Brain pericyte (primary cell): ENCODE measurements around the gene ANKRD26.
"Not testable (repeated sequence)": the region's sequence is repeated elsewhere in the genome, so short reads cannot be mapped to it uniquely, and the experiment has no call there.

Experiments used
- DNase-seq: peaks from one replicate; pipeline ENCODE4 v3.0.0-alpha.2; 2012; ENCODE audit warnings: low read depth, low spot score

Gene ANKRD26

DNA sequence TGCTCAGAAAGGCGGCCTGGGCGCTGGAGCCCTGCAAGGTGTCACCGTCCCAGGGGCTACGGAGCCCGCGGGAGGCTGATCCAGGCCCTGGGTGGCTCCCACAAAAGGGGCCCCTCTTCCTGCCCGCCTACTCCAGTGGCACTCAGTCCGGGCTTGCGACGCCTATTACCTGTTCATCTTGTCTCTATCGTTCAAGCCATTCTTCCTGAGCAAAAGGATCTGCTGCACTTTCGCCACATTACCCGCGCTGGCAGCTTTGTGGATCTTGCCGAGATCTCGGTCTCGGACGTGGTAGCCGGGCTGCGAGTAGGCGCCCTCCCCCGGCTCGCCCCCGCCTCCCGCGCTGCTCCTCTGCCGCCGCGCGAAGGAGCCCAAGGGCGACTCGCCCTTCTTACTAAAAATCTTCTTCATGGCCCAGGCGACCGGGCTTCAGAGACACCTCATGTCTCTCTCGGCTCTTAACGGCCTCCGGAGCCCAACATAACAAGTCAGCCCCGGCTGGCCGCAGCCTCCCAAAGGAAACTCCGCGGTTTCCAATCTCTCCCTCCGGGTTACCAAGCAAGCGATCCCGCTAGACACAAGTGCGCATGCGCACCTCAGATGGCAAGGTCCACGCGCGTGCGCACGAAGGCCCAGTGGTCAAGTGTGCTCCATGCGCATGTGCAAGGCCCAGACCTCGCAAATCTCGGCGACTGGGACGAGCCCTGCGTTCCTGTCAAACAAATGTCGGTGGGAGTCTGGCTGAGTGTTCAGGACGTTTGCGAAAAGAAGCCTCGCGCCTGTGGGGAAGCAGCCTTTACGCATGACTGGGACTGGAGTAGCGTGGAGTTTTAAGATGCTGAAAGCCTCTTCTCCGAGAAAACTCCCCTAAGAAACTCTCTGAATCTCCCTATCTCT is at the start of gene ANKRD26:
Gene ANKRD26 (minus strand): TSS at position 579 of the 897 bp plus-strand sequence. CDS start 168 bp downstream, at position 411.
- DNase-seq = peak; percentile 95

DNA sequence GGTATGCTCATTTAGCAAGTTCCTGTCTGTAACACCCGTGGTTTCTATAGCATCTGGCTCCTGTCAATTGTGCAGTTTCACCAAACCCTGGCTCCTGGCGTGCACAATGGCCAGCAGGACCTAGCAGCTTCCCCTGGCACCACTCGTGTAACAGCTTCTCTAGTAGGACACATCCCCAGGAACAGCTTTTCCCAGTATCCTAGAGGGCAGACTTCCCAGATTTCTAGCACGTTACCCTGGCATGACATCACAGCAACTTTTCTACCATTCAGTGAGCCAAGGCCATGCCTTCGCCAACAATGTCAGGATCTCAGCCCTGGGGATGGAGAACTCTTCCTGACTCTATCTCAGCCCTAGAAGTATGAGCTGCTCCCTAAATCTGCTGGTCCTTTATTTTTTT is 47.4 kb upstream of the ANKRD26 start:
- no peak for DNase-seq

DNA sequence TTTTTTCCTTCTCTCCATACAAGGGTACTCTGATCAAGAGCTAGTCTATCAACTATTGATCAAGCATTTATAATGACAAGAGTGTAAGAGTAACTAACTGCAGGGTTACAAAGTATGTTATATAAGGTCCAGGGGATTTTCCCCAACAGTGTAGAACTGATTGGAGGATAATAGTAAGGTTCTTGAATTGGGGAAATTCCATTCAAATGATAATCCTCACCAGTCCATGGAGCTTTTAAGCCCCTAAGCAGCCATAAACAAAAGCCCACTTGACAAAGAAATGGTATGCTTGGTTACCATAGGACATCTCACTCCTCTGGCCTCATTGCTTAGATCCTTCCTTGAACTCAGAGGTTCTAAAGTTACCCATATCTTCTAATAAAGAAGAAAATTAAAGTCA is 45.6 kb upstream of the ANKRD26 start:
- no peak for DNase-seq

DNA sequence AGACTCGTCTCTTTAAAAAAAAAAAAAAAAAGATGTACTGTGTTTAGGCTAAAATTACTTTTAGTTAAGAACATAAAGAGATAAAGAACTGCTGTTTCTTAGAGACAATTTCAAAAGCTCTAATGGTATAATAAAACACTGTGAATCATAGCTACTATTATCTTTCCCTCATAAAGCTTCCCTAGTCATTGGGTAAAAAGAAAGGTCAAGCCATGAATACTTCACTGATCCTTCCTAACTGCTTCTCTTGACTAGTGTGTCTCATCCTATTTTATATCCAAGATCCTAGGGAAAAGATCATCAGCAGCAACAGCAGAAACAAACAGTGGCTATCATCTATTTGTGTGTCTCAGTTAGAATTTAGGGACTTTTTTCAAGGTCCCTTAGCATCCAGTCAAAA is 43.4 kb upstream of the ANKRD26 start:
- no peak for DNase-seq

DNA sequence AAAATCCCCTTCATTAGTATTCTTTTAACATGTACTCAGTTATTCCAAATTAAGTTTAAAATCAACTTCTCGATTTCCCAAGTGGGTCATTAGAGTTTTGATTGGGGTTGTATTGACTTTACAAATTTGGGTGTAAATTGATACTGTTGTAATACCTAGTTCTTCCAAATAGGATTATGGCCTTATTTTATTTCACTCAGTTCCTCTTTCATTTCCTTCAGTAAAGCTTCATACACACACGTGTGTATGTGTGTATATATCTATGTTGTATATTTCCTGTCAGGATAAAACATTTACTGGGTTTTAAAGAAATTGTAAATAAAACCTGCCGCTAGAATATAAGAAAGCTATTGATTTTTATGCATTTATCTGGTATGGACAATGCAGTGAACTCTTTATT is 38.0 kb upstream of the ANKRD26 start:
- no peak for DNase-seq

DNA sequence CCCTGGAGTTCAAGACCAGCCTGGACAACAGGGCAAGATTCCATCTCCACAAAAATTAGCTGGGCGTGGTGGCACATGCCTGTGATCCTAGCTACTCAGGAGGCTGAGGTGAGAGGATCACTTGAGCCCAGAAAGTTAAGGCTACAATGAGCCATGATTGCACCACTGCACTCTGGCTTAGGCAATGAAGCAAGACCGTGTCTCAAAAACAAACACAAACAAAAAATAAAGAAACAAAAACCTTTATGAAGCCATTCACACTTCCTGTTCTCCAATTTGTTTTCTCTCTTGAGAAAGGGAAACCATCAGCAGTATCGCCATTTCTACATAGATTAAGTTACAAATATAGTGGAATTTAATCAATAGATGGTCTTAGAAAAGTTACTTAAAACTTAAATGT is 34.1 kb upstream of the ANKRD26 start:
- no peak for DNase-seq

DNA sequence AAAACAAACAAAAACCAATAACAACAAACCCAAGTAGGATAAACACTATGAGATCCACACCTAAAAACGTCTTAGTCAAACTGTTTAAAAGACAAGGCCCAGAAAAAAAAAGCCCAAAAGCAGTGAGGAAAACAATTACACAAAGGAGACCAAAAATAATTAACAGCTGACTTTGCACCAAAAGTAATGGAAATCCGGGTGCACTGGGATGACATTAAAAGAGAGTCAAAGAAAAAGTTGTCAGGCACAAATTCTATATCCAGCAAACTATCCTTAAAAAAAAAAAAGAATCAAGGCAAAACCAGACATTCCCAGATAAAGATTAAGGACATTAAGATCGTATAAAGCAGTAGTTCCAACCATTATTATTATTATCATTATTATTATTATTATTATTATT is 7.9 kb upstream of the ANKRD26 start:
- DNase-seq = no peak

DNA sequence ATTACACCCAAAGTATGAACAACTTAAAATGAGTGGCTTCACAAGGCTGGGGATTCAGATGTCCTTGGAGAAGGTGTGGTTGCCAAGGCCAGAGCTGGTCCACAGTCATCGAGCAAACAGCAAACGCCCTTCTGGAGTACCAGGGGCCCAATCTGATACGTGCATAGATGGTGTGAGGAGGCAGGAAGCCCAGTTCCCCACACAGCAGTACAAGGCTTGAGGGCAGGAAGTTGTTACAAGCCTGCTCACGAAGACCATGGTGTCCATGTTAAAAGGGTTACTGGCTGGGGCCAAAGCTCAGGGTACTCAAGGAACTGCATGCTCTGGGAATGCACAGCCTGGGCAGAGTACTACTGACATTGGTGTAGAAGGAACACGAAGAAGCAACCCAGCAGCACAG is 4.6 kb upstream of the ANKRD26 start:
- no peak for DNase-seq

DNA sequence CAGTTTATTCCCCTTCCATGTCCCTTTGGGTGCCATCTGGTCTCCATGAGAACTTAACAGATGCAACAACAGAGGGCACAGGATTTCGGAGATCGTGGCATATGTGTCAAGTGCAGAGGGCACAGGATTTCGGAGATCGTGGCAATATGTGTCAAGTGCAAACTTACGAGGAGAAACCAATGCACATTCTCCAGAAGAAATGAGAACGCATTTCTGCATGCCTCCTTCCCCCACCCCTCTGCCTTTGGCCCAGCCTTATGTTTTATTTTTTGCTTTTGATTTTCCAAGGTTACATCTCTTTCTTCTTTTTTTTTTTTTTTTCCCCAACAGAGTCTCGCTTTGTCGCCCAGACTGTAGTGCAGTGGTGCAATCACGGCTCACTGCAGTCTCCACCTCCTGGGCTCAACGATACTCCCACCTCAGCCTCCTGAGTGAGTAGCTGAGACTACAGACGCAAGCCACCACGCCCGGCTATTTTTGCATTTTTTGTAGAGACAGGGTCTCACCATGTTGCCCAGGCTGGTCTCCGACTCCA is 586 bp upstream of the ANKRD26 start:
- no peak for DNase-seq

DNA sequence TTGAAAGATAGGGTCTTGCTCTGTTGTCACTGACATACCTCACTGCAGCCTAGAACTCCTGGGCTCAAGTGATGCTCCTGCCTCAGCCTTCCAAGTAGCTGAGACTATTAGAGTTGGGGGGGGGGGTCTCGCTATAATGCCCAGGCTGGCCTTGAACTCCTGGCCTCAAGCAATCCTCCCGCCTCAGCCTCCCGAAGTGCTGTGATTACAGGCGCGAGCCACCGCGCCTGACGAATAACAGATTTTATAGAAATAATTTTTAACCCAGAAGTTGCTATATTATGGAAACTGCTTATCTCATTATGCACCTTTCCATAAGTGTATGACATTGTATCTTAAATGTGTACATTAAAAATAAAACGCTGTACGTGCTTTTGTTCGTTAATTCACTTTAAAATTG is 846 bp downstream of the ANKRD26 start:
- no peak for DNase-seq

DNA sequence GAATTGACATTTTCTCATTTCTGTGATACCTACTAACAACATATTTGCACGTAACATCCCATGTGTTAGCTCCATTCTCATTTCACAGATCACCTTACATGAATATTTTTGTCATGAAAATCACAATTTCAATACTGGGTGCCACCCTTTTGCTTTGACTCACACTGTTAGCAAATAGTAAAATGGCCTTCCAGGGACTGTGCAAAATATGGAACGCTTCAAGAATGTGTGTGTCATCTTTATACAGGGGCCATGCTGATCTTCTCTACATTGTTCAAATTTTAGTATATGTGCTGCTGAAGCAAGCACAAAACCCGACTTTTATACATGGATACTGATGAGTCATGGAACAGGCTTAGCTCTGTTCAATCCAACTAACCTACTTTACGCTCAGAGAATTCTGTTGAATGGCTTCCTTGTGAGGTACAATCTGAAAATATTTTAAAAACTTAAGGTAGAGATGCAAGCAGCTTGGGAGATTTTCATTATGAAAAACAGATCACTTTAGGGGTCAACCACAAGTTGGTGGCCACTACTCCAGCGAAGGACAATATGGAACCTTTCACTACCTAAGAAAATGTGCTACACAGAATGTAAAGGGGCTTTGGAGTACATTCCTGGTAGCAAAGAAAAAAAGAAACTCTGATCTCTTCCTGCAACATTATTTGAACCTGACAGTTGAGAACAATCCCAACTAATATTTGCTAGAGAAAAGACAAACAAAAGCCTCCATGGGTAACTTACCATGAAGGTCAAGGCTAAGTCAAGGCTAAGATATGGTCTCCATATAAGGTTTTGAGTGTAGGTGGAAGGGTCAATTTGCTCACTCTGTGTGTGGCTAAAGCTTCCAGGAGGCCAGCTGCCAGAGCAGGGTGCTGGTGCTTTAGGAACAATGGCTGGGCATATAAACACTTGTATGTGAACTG is 11.9 kb downstream of the ANKRD26 start:
- no peak for DNase-seq

DNA sequence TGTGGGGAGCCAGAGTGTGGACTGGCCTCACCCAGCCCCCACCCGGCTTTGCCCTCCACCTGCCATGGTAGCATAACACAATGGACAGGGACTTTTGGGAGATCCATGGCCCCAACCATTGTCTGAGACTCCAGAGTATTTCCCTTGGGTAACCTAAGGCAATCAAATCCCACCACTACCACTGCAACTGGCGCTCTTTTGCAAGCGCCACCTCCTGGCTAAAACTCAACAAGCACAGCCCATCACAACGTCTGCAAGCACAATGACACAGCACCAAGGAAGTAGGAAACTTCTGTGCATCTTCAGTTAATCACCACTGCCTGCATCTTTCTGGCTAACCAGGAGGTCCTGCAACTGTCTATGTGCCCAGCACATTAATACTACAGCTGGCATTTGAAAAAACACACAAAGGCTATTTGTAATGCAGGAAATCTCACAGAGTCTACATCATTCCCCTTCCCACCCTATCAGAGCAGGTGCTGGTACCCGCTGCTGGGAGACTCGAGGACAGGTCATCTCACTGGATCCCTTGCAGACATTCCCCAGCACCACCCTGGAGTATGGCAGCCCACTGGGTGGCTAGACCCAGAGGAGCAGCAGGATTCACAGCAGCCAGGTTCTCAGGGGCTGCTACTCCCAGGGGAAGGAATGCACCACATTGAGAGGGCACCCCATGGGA is 27.7 kb downstream of the ANKRD26 start:
- DNase-seq = no peak

DNA sequence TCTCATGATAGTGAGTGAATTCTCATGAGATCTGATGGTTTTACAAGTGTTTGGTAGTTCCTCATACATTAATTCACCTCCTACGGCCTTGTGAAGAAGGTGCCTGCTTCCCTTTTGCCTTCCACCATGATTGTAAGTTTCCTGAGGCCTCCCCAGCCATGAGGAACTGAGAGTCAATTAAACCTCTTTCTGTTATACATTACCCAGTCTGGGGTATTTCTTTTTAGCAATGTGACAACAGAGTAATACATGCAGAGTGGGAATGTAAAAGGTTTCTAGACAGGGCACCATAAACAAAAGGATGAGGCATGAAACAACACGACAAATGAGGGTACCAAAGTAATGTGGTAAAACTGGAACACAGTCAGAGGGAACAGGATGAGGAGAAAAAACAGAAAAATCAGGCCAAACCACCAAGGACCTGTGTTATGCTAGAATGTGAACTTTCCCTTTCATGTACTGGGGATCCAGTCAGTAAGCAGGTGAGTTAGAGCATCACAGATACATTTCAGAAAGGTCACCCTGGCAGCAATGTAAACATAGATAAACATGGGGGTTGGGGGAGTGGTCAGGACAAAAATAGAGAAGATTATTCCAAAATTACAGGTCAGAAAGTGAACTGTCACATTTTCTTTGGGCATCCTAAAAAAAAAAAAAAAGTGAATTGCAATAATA is 31.9 kb downstream of the ANKRD26 start:
- no peak for DNase-seq

DNA sequence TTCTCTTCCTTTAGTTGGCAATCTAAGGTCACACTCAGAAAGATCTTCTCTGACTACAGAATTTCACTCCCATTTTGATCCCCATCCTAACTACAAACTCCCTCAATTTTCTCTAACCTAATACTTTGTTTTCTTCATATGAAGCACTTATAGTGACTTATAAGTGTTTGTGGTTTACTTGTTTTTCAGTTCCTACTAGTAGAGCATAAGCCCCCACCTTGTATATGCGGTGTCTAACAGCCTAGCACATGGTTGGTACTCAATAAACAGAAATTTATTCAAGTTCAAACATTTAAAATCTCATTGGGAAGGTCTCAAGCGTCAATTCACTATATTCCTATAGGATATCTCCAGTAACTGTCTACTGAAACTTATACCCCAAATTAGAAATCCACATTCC is 35.2 kb downstream of the ANKRD26 start:
- no peak for DNase-seq

DNA sequence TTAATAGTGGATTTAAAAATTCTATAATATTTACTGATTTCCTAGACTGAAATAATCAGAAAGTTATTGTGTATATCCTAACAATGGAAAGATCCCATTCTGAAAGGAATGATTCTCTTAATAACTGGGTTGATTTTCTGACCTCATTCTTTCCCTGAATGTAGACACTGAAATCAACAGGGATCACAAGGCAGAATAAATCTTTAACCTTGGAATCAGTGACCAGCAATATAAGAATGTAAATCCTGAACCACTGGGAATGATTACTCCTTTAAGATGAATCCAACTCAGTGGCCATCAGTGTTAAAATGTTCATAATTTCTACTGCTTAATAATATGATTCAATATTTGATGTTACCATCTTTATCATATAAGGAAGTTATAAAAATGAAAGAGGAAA is 47.6 kb downstream of the ANKRD26 start:
- DNase-seq = no peak

DNA sequence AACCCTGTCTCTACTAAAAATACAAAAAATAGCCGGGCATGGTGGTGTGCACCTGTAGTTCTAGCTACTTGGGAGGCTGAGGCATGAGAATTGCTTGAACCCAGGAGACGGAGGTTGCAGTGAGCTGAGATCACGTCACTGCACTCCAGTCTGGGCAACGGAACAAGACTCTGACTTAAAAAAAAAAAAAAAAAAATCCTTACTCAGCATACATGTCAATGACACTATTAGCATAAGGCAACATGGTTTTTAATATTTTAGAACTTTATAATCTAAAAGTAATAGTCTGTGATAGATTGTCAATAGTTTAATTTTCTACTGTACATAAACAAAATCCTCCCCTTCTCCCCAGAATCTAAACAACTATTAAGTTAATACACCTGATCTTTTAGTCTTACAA is 55.0 kb downstream of the ANKRD26 start:
- DNase-seq = not testable (repeated sequence)

DNA sequence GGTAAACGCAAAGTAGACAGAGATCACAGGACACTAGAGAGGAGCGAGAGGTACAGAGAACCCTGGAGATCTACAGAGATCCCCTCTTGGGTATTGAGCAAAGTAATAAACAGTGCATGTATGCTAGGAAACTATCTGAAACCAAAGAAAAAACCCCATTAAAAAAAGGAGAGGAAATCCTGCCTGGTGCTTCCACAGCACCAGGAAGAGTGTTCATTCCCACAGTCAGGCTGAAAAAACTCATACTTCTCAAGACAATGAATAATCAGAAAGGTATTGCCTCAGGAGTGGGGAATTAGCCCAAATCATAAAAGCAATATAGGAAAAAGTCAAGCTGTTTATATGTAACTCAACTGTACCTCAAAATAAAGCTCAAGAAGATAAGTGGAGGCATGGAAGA is 59.1 kb downstream of the ANKRD26 start:
- no peak for DNase-seq

DNA sequence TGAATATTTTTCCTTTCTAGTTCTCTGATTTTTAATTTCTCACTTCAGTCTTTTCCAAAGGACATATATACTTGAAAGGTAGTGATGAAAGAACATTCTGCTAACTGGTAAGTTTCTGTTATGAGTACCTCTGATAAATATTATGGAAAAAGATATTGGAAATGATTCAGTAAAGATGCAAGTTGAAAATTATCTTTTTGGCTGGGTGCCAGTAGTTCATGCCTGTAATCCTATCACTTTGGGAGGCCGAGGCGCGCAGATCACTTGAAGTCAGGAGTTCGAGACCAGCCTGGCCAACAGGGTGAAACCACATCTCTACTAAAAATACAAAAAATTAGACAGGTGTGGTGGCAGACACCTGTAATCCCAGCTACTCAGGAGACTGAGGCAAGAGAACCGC is 62.1 kb downstream of the ANKRD26 start:
- no peak for DNase-seq

DNA sequence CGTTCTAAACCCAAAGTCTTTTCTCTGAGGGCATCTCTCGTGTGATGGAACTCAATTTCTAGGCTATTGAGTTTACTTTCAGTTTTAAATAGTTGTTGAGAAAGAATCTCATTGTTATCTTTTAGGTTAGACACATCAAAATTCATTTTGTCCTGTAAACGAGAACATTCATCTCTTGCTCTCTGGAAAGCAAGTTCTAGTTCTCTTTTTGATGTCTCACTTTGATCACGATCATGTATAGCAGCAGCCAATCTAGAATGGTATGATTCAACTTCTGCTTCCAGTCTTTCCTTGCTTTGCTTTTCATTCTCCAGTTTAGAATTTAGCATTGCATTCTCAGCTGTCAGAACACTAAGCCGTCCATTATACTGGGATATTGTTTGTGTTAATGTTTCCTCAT is 65.1 kb downstream of the ANKRD26 start:
- DNase-seq = no peak

DNA sequence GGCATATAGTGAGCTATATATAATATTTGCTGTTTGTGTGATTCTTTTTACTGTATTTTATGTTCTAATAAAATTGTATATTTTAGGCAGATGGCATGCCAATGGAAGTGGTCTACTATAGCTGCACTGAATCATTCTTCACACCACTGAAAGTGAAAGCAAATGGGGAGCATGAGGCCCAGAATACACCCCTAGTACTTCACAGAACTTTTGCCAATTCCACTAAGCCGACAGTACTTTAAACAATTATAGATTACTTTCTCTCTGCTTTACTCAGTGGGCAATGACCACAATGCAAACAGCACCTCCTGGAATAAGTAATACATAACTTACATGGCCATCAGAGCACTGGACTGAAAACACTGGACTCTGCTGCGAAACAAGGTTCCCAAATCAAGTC is 70.2 kb downstream of the ANKRD26 start:
- DNase-seq = no peak

DNA sequence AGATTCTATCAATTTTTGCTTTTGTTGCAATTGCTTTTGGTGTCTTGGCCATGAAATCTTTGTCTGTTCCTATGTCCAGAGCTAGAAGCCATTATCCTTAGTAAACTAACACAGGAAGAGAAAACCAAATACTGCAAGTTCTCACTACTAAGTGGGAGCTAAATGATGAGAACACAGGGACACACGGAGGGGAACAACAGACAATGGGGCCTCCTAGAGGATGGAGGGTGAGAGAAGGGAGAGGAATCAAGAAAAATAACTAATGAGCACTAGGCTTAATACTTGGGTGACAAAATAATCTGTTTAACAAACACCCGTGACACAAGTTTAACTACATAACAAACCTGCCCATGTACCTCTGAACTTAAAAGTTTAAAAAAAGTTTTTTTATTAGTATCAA is 78.2 kb downstream of the ANKRD26 start:
- DNase-seq = no peak
